H9 (cell line): ENCODE results near the gene EPS8L1. TPM values are rescaled to one million over a fixed set of nuclear protein-coding genes. Genes with fewer than 3 reads are reported as not detected.

Source experiments
- DNase-seq: peaks from one replicate; pipeline ENCODE4 v3.0.0-alpha.2; 2017
- H2AFZ ChIP-seq: one replicate; pipeline ENCODE4 v1.6.1; 2013; ENCODE audit warnings: mild to moderate bottlenecking, low read length, control low read depth, moderate library complexity
- H2AK5ac ChIP-seq: 2 replicates; pipeline ENCODE4 v1.6.1; 2013; ENCODE audit warnings: low read length, control low read depth, mixed read lengths; ENCODE audit not compliant: insufficient read length
- H2BK120ac ChIP-seq: one replicate; pipeline ENCODE4 v1.6.1; 2013; ENCODE audit warnings: low read depth, mild to moderate bottlenecking, low read length, control low read depth, inconsistent platforms; ENCODE audit not compliant: poor library complexity, severe bottlenecking
- H2BK12ac ChIP-seq: 2 replicates; pipeline ENCODE4 v1.6.1; 2013; ENCODE audit warnings: low read length, control low read depth, mixed read lengths, low read depth; ENCODE audit not compliant: insufficient read length
- H2BK15ac ChIP-seq: 2 replicates; pipeline ENCODE4 v1.6.1; 2013; ENCODE audit warnings: low read depth, low read length, control low read depth
- H2BK20ac ChIP-seq: one replicate; pipeline ENCODE4 v1.6.1; 2013; ENCODE audit warnings: low read depth, mild to moderate bottlenecking, low read length, control low read depth, inconsistent platforms; ENCODE audit not compliant: poor library complexity, severe bottlenecking
- H2BK5ac ChIP-seq: 2 replicates; pipeline ENCODE4 v1.6.1; 2013; ENCODE audit warnings: low read length, control low read depth, mixed read lengths; ENCODE audit not compliant: insufficient read length
- H3K14ac ChIP-seq: 2 replicates; pipeline ENCODE4 v1.6.1; 2013; ENCODE audit warnings: low read length, control low read depth; ENCODE audit not compliant: insufficient read depth
- H3K18ac ChIP-seq: 2 replicates; pipeline ENCODE4 v1.6.1; 2013; ENCODE audit warnings: low read depth, mild to moderate bottlenecking, mixed read lengths, low read length, control low read depth; ENCODE audit not compliant: insufficient read length
- H3K23ac ChIP-seq: 2 replicates; pipeline ENCODE4 v1.6.1; 2013; ENCODE audit warnings: low read length, control low read depth, mixed read lengths, low read depth; ENCODE audit not compliant: insufficient read length
- H3K23me2 ChIP-seq: 2 replicates; pipeline ENCODE4 v1.6.1; 2013; ENCODE audit warnings: low read depth, mild to moderate bottlenecking, mixed read lengths, low read length, control low read depth; ENCODE audit not compliant: insufficient read length, poor library complexity, severe bottlenecking
- H3K27ac ChIP-seq: 2 replicates; pipeline ENCODE4 v1.5.1; 2013; ENCODE audit warnings: low read length, control low read depth, mixed read lengths, low read depth; ENCODE audit not compliant: insufficient read length
- H3K27me3 ChIP-seq: 2 replicates; pipeline ENCODE4 v1.6.1; 2013; ENCODE audit warnings: low read length, control low read depth, inconsistent platforms; ENCODE audit not compliant: insufficient read depth
- H3K4ac ChIP-seq: 2 replicates; pipeline ENCODE4 v1.6.1; 2013; ENCODE audit warnings: low read depth, mild to moderate bottlenecking, control low read depth, inconsistent platforms, low read length, moderate library complexity
- H3K4me1 ChIP-seq: 2 replicates; pipeline ENCODE4 v1.6.1; 2013; ENCODE audit warnings: low read length, control low read depth, inconsistent platforms; ENCODE audit not compliant: insufficient read depth
- H3K4me2 ChIP-seq: 2 replicates; pipeline ENCODE4 v1.6.1; 2013; ENCODE audit warnings: low read length, control low read depth, mixed read lengths; ENCODE audit not compliant: insufficient read length, insufficient read depth
- H3K56ac ChIP-seq: 2 replicates; pipeline ENCODE4 v1.6.1; 2013; ENCODE audit warnings: low read depth, mild to moderate bottlenecking, mixed read lengths, low read length, control low read depth; ENCODE audit not compliant: insufficient read length
- H3K79me1 ChIP-seq: 2 replicates; pipeline ENCODE4 v1.6.1; 2013; ENCODE audit warnings: low read depth, mild to moderate bottlenecking, moderate library complexity, low read length, control low read depth, inconsistent platforms; ENCODE audit not compliant: insufficient read depth, poor library complexity, severe bottlenecking
- H3K79me2 ChIP-seq: 2 replicates; pipeline ENCODE4 v1.6.1; 2013; ENCODE audit warnings: low read length, control low read depth, inconsistent platforms; ENCODE audit not compliant: insufficient read depth
- H3K9ac ChIP-seq: 2 replicates; pipeline ENCODE4 v1.6.1; 2013; ENCODE audit warnings: low read length, control low read depth, mixed read lengths; ENCODE audit not compliant: insufficient read length; ENCODE audit errors: extremely low read depth
- H3K9me3 ChIP-seq: one replicate; pipeline ENCODE4 v1.6.1; 2013; ENCODE audit warnings: low read depth, low read length, inconsistent platforms; ENCODE audit not compliant: control insufficient read depth
- H3T11ph ChIP-seq: one replicate; pipeline ENCODE4 v1.6.1; 2013; ENCODE audit warnings: mild to moderate bottlenecking, low read length, control low read depth, inconsistent platforms
- H4K20me1 ChIP-seq: one replicate; pipeline ENCODE4 v1.6.1; 2013; ENCODE audit not compliant: control insufficient read depth, insufficient read length, insufficient read depth
- H4K5ac ChIP-seq: 2 replicates; pipeline ENCODE4 v1.6.1; 2013; ENCODE audit warnings: low read depth, mild to moderate bottlenecking, mixed read lengths, low read length, control low read depth; ENCODE audit not compliant: insufficient read length
- H4K8ac ChIP-seq: replicated peaks from 2 replicates; pipeline ENCODE4 v1.6.1; 2013; ENCODE audit warnings: low read length, control low read depth, mixed read lengths, low read depth; ENCODE audit not compliant: insufficient read length
- H4K91ac ChIP-seq: 2 replicates; pipeline ENCODE4 v1.6.1; 2013; ENCODE audit warnings: low read depth, mild to moderate bottlenecking, moderate library complexity, mixed read lengths, low read length, control low read depth; ENCODE audit not compliant: insufficient read length
- H3K27ac Mint-ChIP-seq, 3 experiments: 2 replicates in 2 of 3; 3 replicates in 1 of 3; pipeline ENCODE4 v1.8.0; 2020 to 2021; ENCODE audit warnings: mixed read lengths in 3 of 3, mild to moderate bottlenecking in 1 of 3, moderate library complexity in 1 of 3
- H3K27me3 Mint-ChIP-seq: 2 replicates; pipeline ENCODE4 v1.8.0; 2021; ENCODE audit warnings: low read depth, mild to moderate bottlenecking, moderate library complexity, mixed read lengths
- H3K36me3 Mint-ChIP-seq, 3 experiments: 2 replicates in 2 of 3; 3 replicates in 1 of 3; pipeline ENCODE4 v1.8.0; 2020 to 2021; ENCODE audit warnings: low read depth in 3 of 3, mixed read lengths in 3 of 3; ENCODE audit not compliant: insufficient read depth in 1 of 3
- H3K4me1 Mint-ChIP-seq, 2 experiments: 2 replicates each; pipeline ENCODE4 v1.8.0; 2020; ENCODE audit warnings: mixed read lengths in 2 of 2
- H3K4me3 Mint-ChIP-seq, 2 experiments: 2 replicates in 1 of 2; 3 replicates in 1 of 2; pipeline ENCODE4 v1.8.0; 2020 to 2021; ENCODE audit warnings: mild to moderate bottlenecking in 2 of 2, mixed read lengths in 2 of 2, moderate library complexity in 1 of 2
- H3K9me3 Mint-ChIP-seq, 2 experiments: 2 replicates in 1 of 2; 3 replicates in 1 of 2; pipeline ENCODE4 v1.8.0; 2020; ENCODE audit warnings: mild to moderate bottlenecking in 2 of 2, mixed read lengths in 2 of 2, moderate library complexity in 1 of 2
- WGBS: extraction: QIAGEN DNeasy Blood & Tissue Kit; methylation state at CpG from one replicate; pipeline ENCODE4 v1.1.7; 2013; ENCODE audit warnings: missing lambda C conversion rate, low lambda C conversion rate, mixed read lengths; ENCODE audit not compliant: insufficient read length; ENCODE audit errors: extremely low coverage; 5-methylcytosine and 5-hydroxymethylcytosine counted together
- total RNA-seq: library from RNA; stranded (reverse); gene quantifications from 2 replicates; pipeline ENCODE4 v1.2.1, GENCODE V29; 2021
- TF ChIP-seq, protein P1 (sequence below): fragments of 200-600 bp; sonication (generic); conservative IDR thresholded peaks from 3 replicates; pipeline ENCODE4 v1.8.0; 2021; ENCODE audit warnings: antibody characterized with exemption, mild to moderate bottlenecking

EPS8L1 gene
- total RNA-seq, 1 experiment from 2014 or later = 24.0 TPM

DNA sequence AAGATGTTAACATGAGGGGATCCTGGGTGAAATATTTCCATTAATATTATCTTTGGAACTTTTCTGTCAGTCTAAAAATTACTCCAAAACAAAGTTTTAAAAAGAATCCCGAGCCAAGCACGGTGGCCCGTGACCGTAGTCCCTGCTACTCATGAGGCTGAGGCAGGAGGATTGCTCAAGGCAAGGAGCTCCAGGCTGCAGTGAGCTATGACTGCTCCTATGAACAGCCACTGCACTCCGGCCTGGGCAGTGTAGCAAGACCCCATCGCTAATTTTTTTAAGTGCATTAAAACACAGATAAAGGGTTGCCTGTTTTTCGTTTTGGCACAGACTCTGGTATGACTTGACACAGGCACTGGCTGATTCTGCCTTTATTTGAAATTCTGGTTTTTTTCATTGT, 44.5 kb upstream of the EPS8L1 start:
- H3K27ac Mint-ChIP-seq = no peak overlapping the region
- no peak overlapping the region for H3T11ph ChIP-seq
- DNase-seq = no peak
- no peak overlapping the region for H3K27ac ChIP-seq
- no peaks in the 10 kb centered on the region for H4K20me1 ChIP-seq
- H3K14ac ChIP-seq = no peak overlapping the region
- no CpG with 5 or more reads among the region's 7 CpGs for WGBS
- peaks cover 0 to 60% of the 10 kb centered on the region in 2 experiments; a peak in 2 of 5 replicates for H3K9me3 Mint-ChIP-seq
- H4K91ac ChIP-seq = no peak overlapping the region
- H3K23me2 ChIP-seq = peaks cover 3% of the 10 kb centered on the region
- TF ChIP-seq, protein P1, sequence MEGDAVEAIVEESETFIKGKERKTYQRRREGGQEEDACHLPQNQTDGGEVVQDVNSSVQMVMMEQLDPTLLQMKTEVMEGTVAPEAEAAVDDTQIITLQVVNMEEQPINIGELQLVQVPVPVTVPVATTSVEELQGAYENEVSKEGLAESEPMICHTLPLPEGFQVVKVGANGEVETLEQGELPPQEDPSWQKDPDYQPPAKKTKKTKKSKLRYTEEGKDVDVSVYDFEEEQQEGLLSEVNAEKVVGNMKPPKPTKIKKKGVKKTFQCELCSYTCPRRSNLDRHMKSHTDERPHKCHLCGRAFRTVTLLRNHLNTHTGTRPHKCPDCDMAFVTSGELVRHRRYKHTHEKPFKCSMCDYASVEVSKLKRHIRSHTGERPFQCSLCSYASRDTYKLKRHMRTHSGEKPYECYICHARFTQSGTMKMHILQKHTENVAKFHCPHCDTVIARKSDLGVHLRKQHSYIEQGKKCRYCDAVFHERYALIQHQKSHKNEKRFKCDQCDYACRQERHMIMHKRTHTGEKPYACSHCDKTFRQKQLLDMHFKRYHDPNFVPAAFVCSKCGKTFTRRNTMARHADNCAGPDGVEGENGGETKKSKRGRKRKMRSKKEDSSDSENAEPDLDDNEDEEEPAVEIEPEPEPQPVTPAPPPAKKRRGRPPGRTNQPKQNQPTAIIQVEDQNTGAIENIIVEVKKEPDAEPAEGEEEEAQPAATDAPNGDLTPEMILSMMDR = no peak
- H3K4me3 Mint-ChIP-seq = no peak overlapping the region
- no peak overlapping the region for H2AFZ ChIP-seq
- no peak overlapping the region for H4K5ac ChIP-seq
- H3K4me2 ChIP-seq = no peak overlapping the region
- no peaks in the 10 kb centered on the region for H3K4me1 Mint-ChIP-seq
- no peak overlapping the region for H2BK12ac ChIP-seq
- no peak overlapping the region for H2BK20ac ChIP-seq
- H3K4me1 ChIP-seq = no peaks in the 10 kb centered on the region
- peaks cover 21% of the 10 kb centered on the region; the same call in 1 of the 2 replicates for H3K79me2 ChIP-seq
- H3K9ac ChIP-seq = no peak overlapping the region
- peaks cover 2% of the 10 kb centered on the region; the same call in 1 of the 2 replicates for H3K27me3 Mint-ChIP-seq
- H3K9me3 ChIP-seq = no peaks in the 10 kb centered on the region
- no peak overlapping the region for H3K18ac ChIP-seq
- no peak overlapping the region for H2BK15ac ChIP-seq
- H3K27me3 ChIP-seq = no peaks in the 10 kb centered on the region
- no peak overlapping the region for H3K23ac ChIP-seq
- H3K79me1 ChIP-seq = peaks cover 8% of the 10 kb centered on the region
- H2AK5ac ChIP-seq = no peak overlapping the region
- peaks cover under 1 to 9% (median 2%) of the 10 kb centered on the region in 3 experiments; a peak in 5 of 7 replicates for H3K36me3 Mint-ChIP-seq
- no peak overlapping the region for H2BK5ac ChIP-seq
- no peak overlapping the region for H4K8ac ChIP-seq
- H3K4ac ChIP-seq = no peak overlapping the region
- H2BK120ac ChIP-seq = no peak overlapping the region
- H3K56ac ChIP-seq = no peak overlapping the region
